Hematopoietic multipotent progenitor cell treated with erythropoietin and hydrocortisone succinate and interleukin-3 and kit ligand, for 4 days (in vitro differentiated cells): ENCODE measurements around the gene SH3BGRL2.

Source experiments
- DNase-seq: peaks from one replicate; pipeline ENCODE4 v3.0.0-alpha.2; 2015

SH3BGRL2 gene

DNA sequence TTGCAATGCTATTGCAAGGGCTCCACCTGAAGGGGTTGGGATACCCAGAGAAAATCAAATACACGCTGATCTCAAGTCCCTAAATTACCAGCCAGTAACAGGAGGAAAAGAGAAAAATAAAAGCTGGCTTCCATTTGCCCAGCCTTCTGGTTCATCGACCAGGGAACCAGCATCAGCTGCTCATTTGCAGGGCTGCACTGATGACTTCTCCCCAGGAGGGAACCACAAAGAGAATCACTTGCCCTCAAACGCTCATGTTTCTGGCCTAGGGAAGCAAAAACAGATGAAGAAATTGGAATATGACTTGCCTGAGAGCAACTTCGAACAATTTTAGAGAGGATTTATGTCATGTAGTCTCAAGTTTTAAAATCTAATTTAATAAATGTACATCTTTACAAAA is 119.7 kb downstream of the SH3BGRL2 start:
- no peak for DNase-seq
